Stimulated activated CD4-positive, alpha-beta T cell treated with anti-CD3 and anti-CD28 coated beads, Interleukin-1b, Interleukin-23, amount 100 ng/mL, for 48 hours (primary cell): ENCODE data around the gene GTF2E1.
"Not testable (repeated sequence)": the region's sequence is repeated elsewhere in the genome, so short reads cannot be mapped to it uniquely, and the experiment has no call there.

Experiments
- DNase-seq: peaks from one replicate; pipeline ENCODE4 v3.0.0-alpha.2; 2020

The GTF2E1 gene

GRCh38 chr3:120756061-120756460 is 13.5 kb downstream of the GTF2E1 start:
- DNase-seq = no peak

DNA sequence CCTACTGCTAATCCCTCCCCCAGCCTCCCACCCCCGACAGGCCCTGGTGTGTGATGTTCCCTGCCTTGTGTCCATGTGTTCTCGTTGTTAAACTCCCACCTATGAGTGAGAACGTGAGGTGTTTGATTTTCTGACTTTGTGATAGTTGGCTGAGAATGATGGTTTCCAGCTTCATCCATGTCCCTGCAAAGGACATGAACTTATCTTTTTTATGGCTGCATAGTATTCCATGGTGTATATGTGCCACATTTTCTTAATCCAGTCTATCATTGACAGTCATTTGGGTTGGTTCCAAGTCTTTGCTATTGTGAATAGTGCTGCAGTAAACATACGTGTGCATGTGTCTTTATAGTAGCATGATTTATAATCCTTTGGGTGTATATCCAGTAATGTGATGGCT is 16.0 kb downstream of the GTF2E1 start:
- DNase-seq = not testable (repeated sequence)

GRCh38 chr3:120762615-120763014 is 20.1 kb downstream of the GTF2E1 start:
- DNase-seq = no peak

- no peak for DNase-seq
These were observed 21.1 kb downstream of the GTF2E1 start for GRCh38 chr3:120763601-120764000.

DNA sequence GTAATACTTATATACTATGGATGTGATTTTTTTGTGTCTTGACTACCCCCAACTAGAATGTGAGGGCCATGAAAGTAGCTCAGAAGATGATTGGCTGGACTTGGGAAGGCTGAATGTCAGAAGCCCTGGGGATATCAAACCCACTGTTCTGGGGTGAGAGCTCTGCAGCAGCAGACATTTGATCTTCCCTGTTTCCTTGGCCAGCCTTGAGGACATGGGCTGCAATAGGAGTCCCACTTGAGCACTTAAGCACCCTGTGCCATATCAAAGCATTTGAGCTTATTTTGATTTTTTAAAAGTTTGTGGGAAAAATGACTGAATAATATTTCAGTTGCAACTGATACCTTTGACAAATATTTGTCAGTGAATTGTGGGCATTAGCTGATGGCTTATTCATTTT is 21.7 kb downstream of the GTF2E1 start:
- no peak for DNase-seq

- no peak for DNase-seq
These were observed 23.4 kb downstream of the GTF2E1 start for GRCh38 chr3:120765830-120766493.

DNA sequence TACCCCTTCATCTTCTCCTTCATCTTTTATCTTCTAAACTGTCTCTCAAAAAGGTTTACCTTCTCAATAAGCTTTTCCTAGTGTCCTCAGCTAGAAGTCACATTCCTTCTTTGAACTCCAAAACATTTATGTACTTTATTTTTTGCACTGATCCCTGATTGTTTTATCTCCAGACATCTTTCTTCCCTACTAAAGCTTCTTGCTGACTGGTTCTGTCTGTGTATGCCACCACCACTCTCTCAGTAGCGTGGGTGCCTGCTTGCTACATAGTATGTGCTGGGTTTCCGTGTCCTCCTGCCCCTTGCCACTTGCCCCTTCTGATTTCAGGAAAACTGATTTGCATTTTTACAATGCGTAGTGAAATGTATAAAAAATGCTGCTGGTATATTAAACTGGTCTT is 24.0 kb downstream of the GTF2E1 start:
- DNase-seq = no peak

DNA sequence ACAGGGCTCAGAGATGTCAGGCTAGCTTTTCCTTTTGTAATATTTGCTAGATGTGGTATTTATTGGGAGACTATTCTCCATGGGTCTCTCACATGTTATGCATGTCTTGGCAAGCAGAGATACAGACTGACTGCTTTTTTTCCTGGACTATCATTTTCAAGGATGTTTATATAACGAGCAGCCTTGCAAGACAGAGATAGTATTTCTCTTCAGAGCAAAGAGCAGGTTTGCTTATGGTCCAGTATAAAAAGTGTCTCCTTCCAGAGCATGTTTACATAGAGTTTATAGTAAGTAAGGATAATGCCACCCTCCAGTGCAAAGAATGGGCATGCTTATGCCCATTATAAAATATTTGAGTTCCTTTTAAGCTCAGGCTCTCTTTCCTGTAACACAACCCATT is 24.6 kb downstream of the GTF2E1 start:
- DNase-seq = no peak

- no peak for DNase-seq
These were observed 26.9 kb downstream of the GTF2E1 start for GRCh38 chr3:120769436-120769835.

- DNase-seq = no peak
These were observed 28.3 kb downstream of the GTF2E1 start for GRCh38 chr3:120770891-120771290.

DNA sequence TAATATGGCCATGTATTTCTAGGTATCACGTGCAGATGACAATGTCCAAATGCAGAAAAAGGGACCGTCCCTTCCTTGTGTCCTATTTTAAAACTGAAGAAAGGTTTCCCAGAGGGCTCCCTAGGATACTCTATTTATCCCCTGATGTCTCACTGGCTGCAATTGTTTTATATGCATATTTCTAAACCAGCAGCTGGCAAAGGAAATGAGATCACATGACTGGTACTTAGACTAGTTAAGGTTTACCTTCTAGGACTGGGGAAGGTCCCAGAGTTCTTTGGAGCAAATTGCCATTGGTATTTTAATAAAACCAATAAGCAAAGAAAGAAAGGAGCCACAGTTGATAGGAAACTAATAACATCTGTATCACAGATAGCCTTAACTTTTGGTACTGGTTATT is 29.5 kb downstream of the GTF2E1 start:
- no peak for DNase-seq

DNA sequence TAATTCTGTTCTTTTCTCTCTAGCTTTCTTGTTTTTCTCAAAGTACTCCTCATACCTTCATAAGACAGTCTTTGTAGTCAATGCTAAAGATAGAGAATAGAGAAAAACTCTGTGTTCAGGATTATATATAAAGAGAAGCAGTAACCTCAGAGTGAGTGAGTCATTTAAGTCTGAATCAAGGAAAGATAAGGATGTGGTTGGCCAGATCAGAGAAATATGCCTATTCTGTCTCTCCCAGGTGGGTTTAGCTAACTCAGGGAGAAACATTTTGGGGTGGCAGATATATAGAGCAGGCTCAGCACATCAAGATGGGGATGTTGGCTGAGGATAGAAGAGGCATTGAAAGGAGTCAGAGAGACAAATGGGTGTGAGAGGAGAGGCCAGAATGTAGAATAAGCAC is 31.4 kb downstream of the GTF2E1 start:
- no peak for DNase-seq

GRCh38 chr3:120775411-120775810 is 32.9 kb downstream of the GTF2E1 start:
- DNase-seq = no peak

DNA sequence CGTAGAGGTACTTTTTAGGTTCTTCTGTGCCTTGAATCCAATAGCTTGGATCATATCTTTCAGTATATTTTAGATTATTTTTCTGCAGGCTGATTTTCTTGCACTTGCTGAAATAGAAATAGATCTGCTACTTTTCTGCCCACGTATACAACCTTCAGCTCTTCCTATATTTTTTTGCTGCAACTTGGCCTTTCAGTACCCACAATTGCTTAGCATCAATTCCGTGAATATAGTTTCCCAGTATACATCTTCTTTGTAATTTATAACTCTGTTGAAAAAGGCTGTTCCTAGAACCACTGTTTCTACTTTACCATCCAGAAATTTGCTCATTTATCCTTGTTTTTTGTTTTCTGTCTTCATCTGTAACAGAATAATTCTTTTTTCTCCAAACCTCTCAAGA is 36.2 kb downstream of the GTF2E1 start:
- DNase-seq = no peak

GRCh38 chr3:120780977-120781376 is 38.4 kb downstream of the GTF2E1 start:
- DNase-seq = no peak

DNA sequence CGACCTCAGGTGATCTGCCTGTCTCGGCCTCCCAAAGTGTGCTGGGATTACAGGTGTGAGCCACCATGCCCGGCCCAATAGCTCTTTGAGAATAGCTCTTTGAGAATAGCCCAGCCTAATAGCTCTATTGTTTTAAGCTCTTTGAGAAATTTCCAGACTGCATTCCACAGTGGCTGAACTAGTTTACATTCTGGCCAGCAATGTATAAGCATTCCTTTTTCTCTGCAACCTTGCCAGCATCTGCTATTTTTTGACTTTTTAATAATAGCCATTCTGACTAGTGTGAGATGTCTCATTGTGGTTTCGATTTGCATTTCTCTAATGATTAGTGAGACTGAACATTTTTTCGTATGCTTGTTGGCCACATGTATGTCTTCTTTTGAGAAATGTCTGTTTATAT is 43.3 kb downstream of the GTF2E1 start:
- not testable (repeated sequence) for DNase-seq

DNA sequence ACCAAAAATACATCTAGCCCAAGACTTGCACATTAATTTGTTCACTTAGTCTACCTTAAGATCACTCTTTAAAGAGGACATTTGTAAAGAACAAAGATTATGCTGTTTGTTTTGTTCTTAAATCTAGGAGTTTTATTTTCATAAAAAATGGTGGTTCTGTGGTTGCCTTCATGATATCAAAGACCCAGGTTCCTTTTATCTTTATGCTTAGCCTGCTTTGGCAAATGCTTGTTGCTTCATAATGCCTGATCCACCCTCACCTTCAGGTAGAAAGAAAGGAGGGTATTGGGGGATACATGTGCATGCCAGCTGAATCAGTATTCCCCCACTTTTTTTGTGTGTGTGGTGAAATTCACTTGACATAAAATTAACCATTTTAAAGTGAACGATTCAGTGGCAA is 48.5 kb downstream of the GTF2E1 start:
- DNase-seq = no peak

DNA sequence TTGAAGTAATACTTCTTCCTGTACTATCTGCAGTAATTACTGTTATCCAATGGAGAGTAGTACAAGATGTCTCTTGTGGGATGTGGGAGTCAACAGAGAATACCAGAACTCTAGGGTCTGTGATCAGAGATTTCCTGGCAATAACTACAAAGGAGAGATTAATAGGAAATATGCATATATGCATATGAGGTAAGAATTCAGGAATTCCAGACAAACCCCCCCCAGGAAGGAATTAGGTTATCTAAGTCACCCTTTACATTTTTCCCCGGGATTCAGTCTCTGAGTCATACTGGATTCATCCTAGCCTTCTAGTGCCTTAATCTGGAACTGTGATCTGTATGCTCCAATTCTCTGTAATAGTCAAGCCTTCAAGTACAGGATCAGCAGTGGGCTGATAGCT is 49.4 kb downstream of the GTF2E1 start:
- no peak for DNase-seq

- DNase-seq = no peak
These were observed 51.1 kb downstream of the GTF2E1 start for GRCh38 chr3:120793601-120794000.

DNA sequence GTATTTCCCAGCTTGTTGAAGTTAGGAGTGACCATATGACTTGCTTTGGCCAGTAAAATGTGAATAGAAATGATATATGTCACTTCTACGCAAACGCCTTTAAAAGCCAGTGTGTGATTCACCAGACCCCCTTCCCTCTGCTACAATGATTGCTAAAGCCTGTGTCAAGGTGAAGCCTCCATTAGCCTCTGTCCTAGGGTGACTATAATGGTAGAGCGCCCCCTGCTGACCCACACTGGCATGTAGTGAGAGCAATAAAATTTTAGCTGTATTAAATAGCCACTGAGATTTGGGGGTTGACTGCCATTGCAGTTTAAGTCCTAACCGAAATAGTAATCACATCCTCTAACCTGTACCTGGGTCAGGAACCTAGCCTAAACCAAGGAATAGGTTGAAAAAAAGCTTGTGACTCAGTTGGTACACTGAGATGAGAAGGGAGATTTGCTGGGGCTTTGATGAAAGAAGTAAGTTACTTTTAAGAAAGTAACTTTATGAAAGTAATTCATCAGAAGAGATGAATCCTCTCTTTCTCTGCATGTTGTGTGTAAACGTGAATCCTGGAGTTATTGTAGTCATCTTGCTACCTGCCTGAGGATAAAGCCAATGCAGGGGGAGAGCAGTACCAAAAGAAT is 52.6 kb downstream of the GTF2E1 start:
- peak; percentile 77 for DNase-seq

- DNase-seq = no peak
These were observed 53.4 kb downstream of the GTF2E1 start for GRCh38 chr3:120795959-120796358.

DNA sequence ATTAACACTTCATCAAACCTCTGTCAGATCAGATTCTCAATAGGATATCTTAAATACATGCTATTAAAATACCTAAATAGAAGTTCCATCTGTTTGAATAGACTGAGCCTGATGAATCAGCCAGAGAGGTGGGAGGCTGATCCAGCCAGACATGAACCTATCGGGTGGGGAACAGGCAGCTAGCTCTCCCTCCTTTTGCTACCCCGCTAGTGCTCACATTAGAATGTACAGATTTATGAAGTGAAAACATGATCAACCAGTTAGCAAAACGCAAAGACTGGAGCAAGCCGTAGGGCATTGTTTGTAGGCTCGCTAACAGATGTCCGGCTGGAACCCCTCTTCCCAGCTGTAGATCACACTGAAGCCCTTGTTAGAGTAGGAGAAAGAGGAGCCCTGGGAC is 54.4 kb downstream of the GTF2E1 start:
- no peak for DNase-seq

DNA sequence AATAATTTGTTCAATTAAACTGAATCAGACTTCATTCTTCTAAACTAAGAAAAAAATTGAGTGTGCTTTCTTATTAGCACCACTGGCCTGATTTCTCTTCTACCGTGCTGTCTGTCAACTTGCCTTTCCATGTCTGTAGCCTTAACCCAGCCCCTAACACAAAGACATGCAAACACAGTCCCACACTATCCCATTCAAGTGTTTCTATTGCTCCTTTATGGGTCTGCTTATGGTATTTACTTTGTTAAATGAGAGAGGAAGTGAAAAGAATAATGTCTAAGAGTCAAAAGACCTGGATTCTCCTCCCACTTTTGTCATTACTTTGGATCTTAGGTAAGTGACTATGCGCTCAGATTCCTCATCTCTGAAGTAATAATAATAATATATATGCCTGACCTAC is 55.3 kb downstream of the GTF2E1 start:
- no peak for DNase-seq

GRCh38 chr3:120798346-120798745 is 55.8 kb downstream of the GTF2E1 start:
- no peak for DNase-seq

DNA sequence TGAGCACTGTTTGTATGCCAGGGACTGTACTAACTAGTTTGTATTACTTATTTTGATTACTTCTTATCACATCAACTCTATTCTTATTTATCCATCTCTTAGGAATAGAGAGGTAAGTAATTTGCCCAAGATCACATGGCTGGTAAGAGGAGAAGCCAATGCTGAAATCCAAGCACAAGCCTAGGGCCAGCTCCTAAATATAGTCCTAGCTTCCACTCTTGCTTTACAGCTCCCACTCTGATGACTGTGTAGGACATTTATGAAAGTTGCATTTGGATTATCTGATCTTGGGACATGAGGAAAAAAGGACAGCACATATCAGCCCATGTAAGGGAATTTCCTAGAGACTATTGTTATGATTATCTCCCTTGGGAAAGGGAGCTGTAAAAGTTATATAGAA is 58.1 kb downstream of the GTF2E1 start:
- DNase-seq = no peak
